GM21390 (cell line): ENCODE data around the gene TCP11.

ENCODE experiments used
- ATAC-seq: cut with Tn5 transposase; IDR thresholded peaks from one replicate; pipeline ENCODE4 v1.9.1; 2021; ENCODE audit not compliant: unreplicated experiment

The TCP11 gene

GRCh38 chr6:35096129-35096862 is 44.8 kb downstream of the TCP11 start:
- no peak for ATAC-seq

GRCh38 chr6:35094183-35094582 is 47.0 kb downstream of the TCP11 start:
- ATAC-seq, result no peak

- no peak for ATAC-seq
Measured at GRCh38 chr6:35093783-35094182, 47.4 kb downstream of the TCP11 start.

- ATAC-seq, result no peak
Measured at GRCh38 chr6:35093118-35093445, 48.1 kb downstream of the TCP11 start.

GRCh38 chr6:35092362-35093117 is 48.6 kb downstream of the TCP11 start:
- no peak for ATAC-seq

GRCh38 chr6:35091346-35092083 is 49.6 kb downstream of the TCP11 start:
- ATAC-seq, result no peak

GRCh38 chr6:35090734-35091133 is 50.4 kb downstream of the TCP11 start:
- no peak for ATAC-seq

- no peak for ATAC-seq
Measured at GRCh38 chr6:35089935-35090505, 51.1 kb downstream of the TCP11 start.

- ATAC-seq, result no peak
Measured at GRCh38 chr6:35089216-35089934, 51.8 kb downstream of the TCP11 start.

- ATAC-seq, result no peak
Measured at GRCh38 chr6:35088281-35089215, 52.6 kb downstream of the TCP11 start.

- no peak for ATAC-seq
Measured at GRCh38 chr6:35087361-35088280, 53.5 kb downstream of the TCP11 start.

- no peak for ATAC-seq
Measured at GRCh38 chr6:35086636-35087360, 54.3 kb downstream of the TCP11 start.

GRCh38 chr6:35086282-35086632 is 54.9 kb downstream of the TCP11 start:
- ATAC-seq, result no peak

- no peak for ATAC-seq
Measured at GRCh38 chr6:35085359-35086281, 55.5 kb downstream of the TCP11 start.

- no peak for ATAC-seq
Measured at GRCh38 chr6:35084511-35085203, 56.5 kb downstream of the TCP11 start.

- ATAC-seq, result no peak
Measured at GRCh38 chr6:35084041-35084491, 57.1 kb downstream of the TCP11 start.
